ENCODE data around the gene TSPAN16.

DNA sequence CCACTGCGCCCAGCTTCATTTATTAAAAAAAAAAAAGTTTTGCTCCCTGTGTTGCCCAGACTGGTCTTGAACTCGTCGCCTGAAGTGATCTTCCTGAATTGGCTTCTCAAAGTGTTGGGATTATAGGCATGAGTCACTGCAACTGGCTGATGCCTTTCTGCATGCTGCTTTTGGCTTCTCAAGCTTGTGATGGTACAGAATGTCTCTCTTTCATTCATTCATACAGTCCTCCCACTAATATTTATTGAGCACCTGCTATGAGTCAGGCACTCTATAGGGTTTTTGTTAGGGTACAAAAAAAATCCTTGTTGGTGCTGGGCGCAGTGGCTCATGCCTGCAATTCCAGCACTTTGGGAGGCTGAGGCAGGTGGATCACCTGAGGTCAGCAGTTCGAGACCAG, 9.0 kb downstream of the TSPAN16 start:
- TF ChIP-seq, protein P1, sequence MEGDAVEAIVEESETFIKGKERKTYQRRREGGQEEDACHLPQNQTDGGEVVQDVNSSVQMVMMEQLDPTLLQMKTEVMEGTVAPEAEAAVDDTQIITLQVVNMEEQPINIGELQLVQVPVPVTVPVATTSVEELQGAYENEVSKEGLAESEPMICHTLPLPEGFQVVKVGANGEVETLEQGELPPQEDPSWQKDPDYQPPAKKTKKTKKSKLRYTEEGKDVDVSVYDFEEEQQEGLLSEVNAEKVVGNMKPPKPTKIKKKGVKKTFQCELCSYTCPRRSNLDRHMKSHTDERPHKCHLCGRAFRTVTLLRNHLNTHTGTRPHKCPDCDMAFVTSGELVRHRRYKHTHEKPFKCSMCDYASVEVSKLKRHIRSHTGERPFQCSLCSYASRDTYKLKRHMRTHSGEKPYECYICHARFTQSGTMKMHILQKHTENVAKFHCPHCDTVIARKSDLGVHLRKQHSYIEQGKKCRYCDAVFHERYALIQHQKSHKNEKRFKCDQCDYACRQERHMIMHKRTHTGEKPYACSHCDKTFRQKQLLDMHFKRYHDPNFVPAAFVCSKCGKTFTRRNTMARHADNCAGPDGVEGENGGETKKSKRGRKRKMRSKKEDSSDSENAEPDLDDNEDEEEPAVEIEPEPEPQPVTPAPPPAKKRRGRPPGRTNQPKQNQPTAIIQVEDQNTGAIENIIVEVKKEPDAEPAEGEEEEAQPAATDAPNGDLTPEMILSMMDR (IDR thresholded peaks at IDR 0.05; ENCODE audit: low read depth, low read length, poor library complexity, severe bottlenecking) = no peak
- TF ChIP-seq EZH2phosphoT487 (IDR thresholded peaks at IDR 0.05; ENCODE audit: borderline replicate concordance, low read length) = no peak
